CD4-positive, alpha-beta memory T cell (primary cell): Measurements from ENCODE around the gene ATP2C1. TPM values are rescaled to one million over a fixed set of nuclear protein-coding genes. Genes with fewer than 3 reads are reported as not detected.

ENCODE experiments used
- CTCF ChIA-PET: fragments of 350-600 bp; sonication (Branson Sonifier 250); formaldehyde crosslinking; loops from one replicate; lab custom pipeline; 2021; ENCODE audit warnings: inconsistent platforms; ENCODE audit not compliant: partially characterized antibody; lab: Charles Lee
- POLR2A ChIA-PET: fragments of 350-600 bp; sonication (Branson Sonifier 250); formaldehyde crosslinking; loops from one replicate; lab custom pipeline; 2021; ENCODE audit not compliant: partially characterized antibody; lab: Charles Lee
- DNase-seq, 5 donors: peaks; one replicate each; pipeline versions ENCODE4 v3.0.0 to v3.0.0-alpha.2; 2020 to 2022; ENCODE audit warnings: mixed read lengths in 1 of 5
- H3K27ac ChIP-seq: one replicate; pipeline ENCODE4 v1.7.0; 2013; ENCODE audit warnings: low read depth, low read length
- H3K27me3 ChIP-seq: 2 replicates; pipeline ENCODE4 v1.7.0; 2013; ENCODE audit warnings: mild to moderate bottlenecking, low read length, moderate library complexity; ENCODE audit not compliant: insufficient read depth
- H3K36me3 ChIP-seq: 2 replicates; pipeline ENCODE4 v1.7.0; 2013; ENCODE audit warnings: mild to moderate bottlenecking, low read length, moderate library complexity; ENCODE audit not compliant: insufficient read depth
- H3K4me1 ChIP-seq: 2 replicates; pipeline ENCODE4 v1.7.0; 2013; ENCODE audit warnings: mild to moderate bottlenecking, low read length, moderate library complexity; ENCODE audit not compliant: insufficient read depth
- H3K4me3 ChIP-seq, 2 donors: one replicate each; pipeline ENCODE4 v1.7.0; 2013; ENCODE audit warnings: low read length in 2 of 2, mild to moderate bottlenecking in 1 of 2
- H3K9me3 ChIP-seq, 2 donors: one replicate each; pipeline ENCODE4 v1.7.0; 2013; ENCODE audit warnings: low read length in 2 of 2, control low read depth in 1 of 2; ENCODE audit not compliant: control insufficient read depth in 1 of 2
- H3K27ac Mint-ChIP-seq, 7 donors: one replicate each; pipeline ENCODE4 v1.8.0; 2020 to 2021; ENCODE audit warnings: mixed read lengths in 7 of 7, mild to moderate bottlenecking in 6 of 7, inconsistent platforms in 3 of 7, moderate library complexity in 3 of 7
- H3K27me3 Mint-ChIP-seq, 2 donors: one replicate each; pipeline ENCODE4 v1.8.0; 2020 to 2021; ENCODE audit warnings: mixed read lengths in 2 of 2
- H3K36me3 Mint-ChIP-seq, 2 donors: one replicate each; pipeline ENCODE4 v1.8.0; 2020 to 2021; ENCODE audit warnings: mixed read lengths in 2 of 2, inconsistent platforms in 1 of 2, mild to moderate bottlenecking in 1 of 2
- H3K4me1 Mint-ChIP-seq, 4 donors: one replicate each; pipeline ENCODE4 v1.8.0; 2020 to 2021; ENCODE audit warnings: mixed read lengths in 4 of 4, mild to moderate bottlenecking in 1 of 4
- H3K4me3 Mint-ChIP-seq, 8 donors: one replicate each; pipeline ENCODE4 v1.8.0; 2020 to 2021; ENCODE audit warnings: mixed read lengths in 8 of 8, mild to moderate bottlenecking in 7 of 8, moderate library complexity in 6 of 8, inconsistent platforms in 3 of 8
- H3K9me3 Mint-ChIP-seq, 8 donors: one replicate each; pipeline ENCODE4 v1.8.0; 2020 to 2021; ENCODE audit warnings: mixed read lengths in 8 of 8, mild to moderate bottlenecking in 5 of 8, inconsistent platforms in 3 of 8, moderate library complexity in 1 of 8
- intact Hi-C: fragments of 100-400 bp; cut with micrococcal nuclease; formaldehyde crosslinking; loops from one replicate; pipeline ENCODE4 v1.15.1; 2023
- polyA plus RNA-seq, 2 donors: library from polyadenylated mRNA; unstranded; fragments of 300-500 nt; fragmentation: Illumina TruSeq; gene quantifications; one replicate each; pipeline ENCODE4 v1.2.3, GENCODE V29; 2021
- total RNA-seq, 2 experiments: library from RNA; stranded (reverse); gene quantifications; one replicate each; pipeline ENCODE4 v1.2.3, GENCODE V29; 2021

The ATP2C1 gene
- total and polyA plus RNA-seq, 4 experiments from 2014 or later, result 12.0 to 57.3 (median 34.5) TPM

DNA sequence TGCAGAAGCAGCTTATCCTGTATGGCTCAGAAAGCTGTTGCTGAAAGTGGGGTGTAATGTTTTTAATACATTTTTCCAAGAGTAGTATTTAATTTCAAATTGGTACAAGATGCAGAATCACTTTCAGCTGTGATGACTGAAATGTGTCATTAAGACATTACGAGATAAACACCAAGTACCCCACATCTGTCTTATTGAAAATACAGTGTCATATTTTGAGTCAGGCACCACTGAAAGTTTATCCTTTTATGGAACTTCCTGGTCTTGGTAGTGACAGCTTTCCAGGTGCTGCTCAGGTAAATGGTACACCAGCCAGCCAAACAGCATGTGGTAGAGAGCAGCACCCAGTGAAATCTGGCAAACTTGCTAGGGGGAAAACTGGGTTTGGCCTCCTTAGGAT lies 115.8 kb downstream of the ATP2C1 start:
- ChIA-PET CTCF (no interaction called here), POLR2A (interaction anchor here (1.4 kb wide), 1 partner anchor 16 kb away, joined by 8 read pairs; the partner anchor contains the start of genes ASTE1 and NEK11)
- Mint-ChIP-seq H3K36me3 (peaks cover 57 to 74% of the 10 kb centered on the region in 2 donors), H3K27ac (peak overlapping the region in 2 of 7 donors; percentile 37 to 64), H3K27me3 (no peaks in the 10 kb centered on the region), H3K4me3 (no peak overlapping the region), H3K4me1 (peaks cover under 1 to 8% (median 3%) of the 10 kb centered on the region in 4 donors), H3K9me3 (peaks cover 0 to 1% (median 0%) of the 10 kb centered on the region in 8 donors)
- intact Hi-C loops, result no loop called here
- no peaks in the 10 kb centered on the region for H3K27me3 ChIP-seq
- H3K9me3 ChIP-seq, result no peaks in the 10 kb centered on the region
- H3K4me3 ChIP-seq, result no peak overlapping the region
- no peak overlapping the region for H3K27ac ChIP-seq
- H3K4me1 ChIP-seq, result no peaks in the 10 kb centered on the region
- peaks cover 13% of the 10 kb centered on the region for H3K36me3 ChIP-seq
- DNase-seq, result no peak

DNA sequence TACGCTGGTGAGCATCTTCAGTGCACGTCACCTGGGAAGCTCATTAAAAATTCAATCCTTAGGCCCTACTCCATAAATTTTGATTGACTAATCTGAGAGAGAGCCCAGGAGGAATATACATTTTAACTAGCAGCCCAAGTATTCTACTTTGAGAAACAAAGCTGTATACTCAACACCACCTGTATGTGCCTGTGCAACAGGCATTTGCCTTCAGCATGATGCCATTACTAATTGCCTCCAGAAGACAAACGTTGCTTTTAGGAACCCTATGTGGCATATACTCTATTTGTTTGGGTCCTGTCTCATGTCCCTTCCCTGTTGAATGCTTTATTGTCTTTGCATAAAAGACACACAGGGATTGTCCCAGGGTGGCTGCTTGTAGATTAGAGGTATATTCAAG lies 125.1 kb downstream of the ATP2C1 start:
- H3K4me3 Mint-ChIP-seq, result peak overlapping the region in 1 of 8 donors; percentile 3
- peaks cover 18% of the 10 kb centered on the region for H3K36me3 ChIP-seq
- no peaks in the 10 kb centered on the region for H3K9me3 ChIP-seq
- H3K27me3 ChIP-seq, result no peaks in the 10 kb centered on the region
- H3K4me1 Mint-ChIP-seq, result peaks cover 45 to 68% (median 55%) of the 10 kb centered on the region in 4 donors
- peaks cover 40% of the 10 kb centered on the region for H3K4me1 ChIP-seq
- intact Hi-C loops, result no loop called here
- H3K27ac ChIP-seq, result no peak overlapping the region
- no peaks in the 10 kb centered on the region for H3K9me3 Mint-ChIP-seq
- no peaks in the 10 kb centered on the region for H3K27me3 Mint-ChIP-seq
- DNase-seq, result no peak
- peaks cover 42 to 62% of the 10 kb centered on the region in 2 donors for H3K36me3 Mint-ChIP-seq
- ChIA-PET CTCF (interaction anchor here (0.6 kb wide), 1 partner anchor 718 kb away, joined by 4 read pairs; no protein-coding TSS in a partner anchor), POLR2A (no interaction called here)
- H3K4me3 ChIP-seq, result no peak overlapping the region
- peak overlapping the region in 4 of 7 donors; percentile 19 to 63 (median 45) for H3K27ac Mint-ChIP-seq

DNA sequence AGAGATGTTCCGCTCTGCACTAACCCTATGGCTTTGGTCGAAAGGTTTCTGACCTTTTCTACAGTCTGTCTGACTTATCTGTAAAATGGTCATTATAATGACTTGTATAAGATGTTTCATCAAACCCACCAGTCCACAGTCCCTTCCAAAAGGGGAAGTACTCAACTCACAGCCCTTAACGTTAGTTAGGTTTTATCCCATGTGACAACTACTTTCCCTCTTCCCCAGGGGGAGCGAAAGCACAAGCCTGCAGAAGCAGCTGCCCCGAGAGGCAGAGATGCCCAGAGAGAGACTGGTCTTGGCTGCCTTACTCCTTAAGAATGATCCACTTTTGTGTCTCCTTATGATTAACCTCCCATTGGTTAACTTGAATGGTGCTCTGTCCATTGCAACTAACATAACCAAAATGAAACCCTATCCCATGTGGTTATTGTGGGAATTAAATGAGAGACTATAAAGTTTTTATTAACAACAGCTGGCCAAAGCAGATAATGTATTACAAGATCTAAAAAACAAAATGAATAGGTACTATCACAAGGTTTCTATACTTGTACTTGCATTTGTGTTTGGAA lies 126.3 kb downstream of the ATP2C1 start:
- ChIA-PET CTCF (interaction anchor here (1.0 kb wide), 1 partner anchor 13 kb away, joined by 3 read pairs; no protein-coding TSS in a partner anchor), POLR2A (no interaction called here)
- Mint-ChIP-seq H3K27me3 (no peaks in the 10 kb centered on the region), H3K27ac (peak overlapping the region in 4 of 7 donors; percentile 12 to 57 (median 52)), H3K4me1 (peaks cover 53 to 75% (median 67%) of the 10 kb centered on the region in 4 donors), H3K4me3 (peak overlapping the region in 7 of 8 donors; percentile 21 to 64 (median 44)), H3K9me3 (peaks cover 0 to 3% (median 0%) of the 10 kb centered on the region in 8 donors), H3K36me3 (peaks cover 44 to 62% of the 10 kb centered on the region in 2 donors)
- DNase-seq, result no peak
- H3K27ac ChIP-seq, result no peak overlapping the region
- peaks cover 52% of the 10 kb centered on the region for H3K4me1 ChIP-seq
- H3K36me3 ChIP-seq, result peaks cover 19% of the 10 kb centered on the region
- H3K9me3 ChIP-seq, result no peaks in the 10 kb centered on the region
- intact Hi-C loops, result loop anchor here (10.0 kb wide), 2 partner anchors 1125 to 1645 kb away; partner anchors contain the start of genes TMCC1 and UBA5
- H3K27me3 ChIP-seq, result no peaks in the 10 kb centered on the region
- H3K4me3 ChIP-seq, result no peak overlapping the region

DNA sequence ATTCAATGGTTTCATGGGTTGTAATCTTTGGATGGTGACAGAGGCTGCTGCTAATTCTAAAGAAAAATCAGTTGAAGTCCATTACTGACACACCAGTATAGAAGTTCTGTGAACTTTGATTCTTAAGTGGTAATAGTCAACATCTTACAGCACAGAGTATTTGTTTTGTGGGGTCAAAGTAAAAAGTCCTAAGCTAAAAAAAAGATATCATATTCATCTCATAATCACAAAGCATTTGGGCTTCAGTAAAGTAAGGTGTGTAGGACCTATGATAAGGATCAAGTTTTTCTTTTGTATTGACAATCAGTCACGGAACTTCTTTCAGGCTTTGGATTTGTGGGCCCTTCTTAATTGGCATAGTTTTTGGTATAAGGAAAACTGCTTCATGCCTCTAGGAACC lies 131.7 kb downstream of the ATP2C1 start:
- intact Hi-C loops, result loop anchor here (10.0 kb wide), 2 partner anchors 1131 to 1639 kb away; partner anchors contain the start of genes TMCC1 and UBA5
- no peaks in the 10 kb centered on the region for H3K27me3 ChIP-seq
- peak overlapping the region; percentile 90 for H3K27ac ChIP-seq
- no peak for DNase-seq
- peaks cover 60% of the 10 kb centered on the region for H3K4me1 ChIP-seq
- no peaks in the 10 kb centered on the region for H3K9me3 ChIP-seq
- peaks cover 0 to 3% (median 0%) of the 10 kb centered on the region in 8 donors for H3K9me3 Mint-ChIP-seq
- peak overlapping the region; percentile 87 to 95 (median 94) for H3K4me3 Mint-ChIP-seq
- H3K4me1 Mint-ChIP-seq, result peaks cover 49 to 70% (median 59%) of the 10 kb centered on the region in 4 donors
- H3K27me3 Mint-ChIP-seq, result no peaks in the 10 kb centered on the region
- peak overlapping the region; percentile 76 to 95 for H3K4me3 ChIP-seq
- CTCF ChIA-PET, result interaction anchor here (0.9 to 2.3 kb wide), 5 partner anchors 8 to 1010 kb away, joined by 3 to 11 read pairs (median 6); partner anchors contain the start of gene CPNE4
- peaks cover 12% of the 10 kb centered on the region for H3K36me3 ChIP-seq
- H3K27ac Mint-ChIP-seq, result peak overlapping the region; percentile 92 to 99 (median 98)
- POLR2A ChIA-PET, result interaction anchor here (1.0 to 5.2 kb wide), 10 partner anchors 10 to 1392 kb away, joined by 3 to 64 read pairs (median 9); partner anchors contain the start of genes ATP2C1, DNAJC13 and NUDT16
- peaks cover 23 to 48% of the 10 kb centered on the region in 2 donors for H3K36me3 Mint-ChIP-seq

DNA sequence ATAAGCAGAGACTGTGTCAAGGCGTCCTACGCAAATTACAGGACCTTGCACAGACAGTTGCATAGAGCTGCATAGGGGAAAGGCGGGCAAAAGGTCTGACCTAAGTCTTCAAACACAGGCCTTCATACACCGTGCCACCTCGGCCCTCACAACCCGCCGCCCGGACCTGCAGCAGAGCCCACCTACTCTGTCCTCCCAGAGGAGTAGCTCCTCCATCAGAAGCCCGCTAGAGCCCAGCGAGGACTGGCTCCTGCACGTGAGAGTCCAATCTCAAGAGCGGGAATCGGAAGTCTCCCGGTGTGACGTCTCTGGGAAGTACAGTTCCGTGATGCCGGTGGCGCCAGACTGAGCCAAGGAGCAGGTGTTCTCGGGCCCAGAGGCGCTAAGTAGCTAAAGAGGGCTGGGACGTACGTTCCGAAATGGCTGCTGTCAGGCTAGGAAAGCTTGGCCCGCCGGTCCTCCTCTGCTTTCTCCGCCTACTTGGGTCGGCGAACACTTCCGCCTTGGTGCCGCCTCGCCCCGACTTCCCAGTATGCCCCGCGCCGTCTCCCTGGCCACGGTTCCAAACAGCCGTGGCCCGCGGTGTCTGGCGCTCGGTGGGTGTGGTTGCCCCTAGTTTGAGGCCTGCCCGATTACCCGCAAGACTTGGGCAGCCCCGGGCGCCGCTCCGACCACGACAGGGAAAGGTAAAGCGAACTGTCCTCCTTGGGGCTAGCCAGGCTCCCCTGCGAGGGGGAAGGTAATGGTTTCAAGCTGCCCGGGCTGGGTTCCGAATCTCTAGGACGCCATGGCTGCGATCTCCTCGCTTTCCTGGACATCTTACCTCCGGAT lies 132.7 kb downstream of the ATP2C1 start, which contains the start of the genes ASTE1 and NEK11:
Gene ASTE1, minus strand, starts transcription at position 505 of the 831 bp plus-strand sequence. CDS start 1,519 bp downstream, outside the sequence.
Gene NEK11, plus strand, starts transcription at position 557 of the 831 bp plus-strand sequence. CDS start 2,832 bp downstream, outside the sequence.
- H3K4me1 Mint-ChIP-seq, result peaks cover 39 to 60% (median 50%) of the 10 kb centered on the region in 4 donors

DNA sequence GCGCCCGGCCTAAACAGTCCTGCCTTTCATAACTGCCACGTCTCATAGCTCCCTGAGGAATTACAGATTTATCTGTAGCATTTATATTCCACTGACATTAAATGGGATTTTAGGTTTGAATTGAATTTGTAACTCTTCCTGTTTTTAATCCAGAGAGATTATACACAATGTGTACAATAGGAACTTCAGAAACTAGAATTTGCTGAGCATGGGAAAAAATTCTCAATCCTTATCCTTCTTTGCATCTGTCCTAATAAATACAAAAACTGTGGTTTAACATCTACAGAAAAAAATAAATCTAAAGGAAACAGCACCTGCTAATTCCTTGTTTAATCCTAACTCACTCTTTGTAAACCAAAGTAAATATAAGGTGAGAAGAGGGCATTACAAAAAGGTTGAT lies 135.0 kb downstream of the ATP2C1 start:
- H3K27ac ChIP-seq, result no peak overlapping the region
- ChIA-PET CTCF (interaction anchor here (1.1 kb wide), 1 partner anchor 10 kb away, joined by 3 read pairs; no protein-coding TSS in a partner anchor), POLR2A (interaction anchor here (3.6 to 5.2 kb wide), 2 partner anchors 12 to 353 kb away, joined by 31 to 64 read pairs; partner anchors contain the start of gene NUDT16)
- peaks cover 0 to 3% (median 0%) of the 10 kb centered on the region in 8 donors for H3K9me3 Mint-ChIP-seq
- H3K27me3 ChIP-seq, result no peaks in the 10 kb centered on the region
- peaks cover 28 to 37% (median 33%) of the 10 kb centered on the region in 4 donors for H3K4me1 Mint-ChIP-seq
- intact Hi-C loops, result loop anchor here (10.0 kb wide), 2 partner anchors 1134 to 1636 kb away; partner anchors contain the start of genes TMCC1 and UBA5
- DNase-seq, result no peak
- H3K9me3 ChIP-seq, result no peaks in the 10 kb centered on the region
- no peak overlapping the region for H3K4me3 ChIP-seq
- H3K36me3 Mint-ChIP-seq, result peaks cover 17 to 26% of the 10 kb centered on the region in 2 donors
- peaks cover 30% of the 10 kb centered on the region for H3K4me1 ChIP-seq
- peak overlapping the region in 5 of 7 donors; percentile 4 to 66 (median 50) for H3K27ac Mint-ChIP-seq
- H3K36me3 ChIP-seq, result peaks cover 11% of the 10 kb centered on the region
- peak overlapping the region in 1 of 8 donors; percentile 40 for H3K4me3 Mint-ChIP-seq
- H3K27me3 Mint-ChIP-seq, result no peaks in the 10 kb centered on the region

More for the DNA sequence above, 132.7 kb downstream of the ATP2C1 start, which contains the start of the genes ASTE1 and NEK11:
- H3K36me3 Mint-ChIP-seq, result peaks cover 22 to 42% of the 10 kb centered on the region in 2 donors
- CTCF ChIA-PET, result interaction anchor here (0.8 to 2.3 kb wide), 4 partner anchors 9 to 133 kb away, joined by 3 to 11 read pairs (median 4); partner anchors contain the start of gene ATP2C1
- H3K27ac ChIP-seq, result peak within 1 kb of the TSS; percentile 90
- H3K9me3 Mint-ChIP-seq, result peaks cover 0 to 3% (median 0%) of the 10 kb centered on the region in 8 donors
- POLR2A ChIA-PET, result interaction anchor here (0.9 to 5.2 kb wide), 16 partner anchors 9 to 1391 kb away, joined by 3 to 64 read pairs (median 5); partner anchors contain the start of genes ATP2C1, DNAJC13, NUDT16 and PIK3R4
- peak within 1 kb of the TSS; percentile 92 to 99 (median 98) for H3K27ac Mint-ChIP-seq
- H3K4me3 ChIP-seq, result peak within 1 kb of the TSS; percentile 76 to 95
- no peaks in the 10 kb centered on the region for H3K27me3 ChIP-seq
- H3K27me3 Mint-ChIP-seq, result no peaks in the 10 kb centered on the region
- intact Hi-C loops, result loop anchor here (1.0 to 10.0 kb wide), 10 partner anchors 16 to 1696 kb away; partner anchors contain the start of genes DNAJC13, MRPL3, NPHP3 and NUDT16
- no peaks in the 10 kb centered on the region for H3K9me3 ChIP-seq
- peak; percentile 93 to 95 (median 94) for DNase-seq
- H3K4me3 Mint-ChIP-seq, result peak within 1 kb of the TSS; percentile 87 to 95 (median 94)
- peaks cover 52% of the 10 kb centered on the region for H3K4me1 ChIP-seq
- H3K36me3 ChIP-seq, result peaks cover 12% of the 10 kb centered on the region
